NCI-H1694 treated with DMSO at 0.1 percent for 48 hours (cell line): Measurements from ENCODE around the gene WWOX.
"Not testable (repeated sequence)": the region's sequence is repeated elsewhere in the genome, so short reads cannot be mapped to it uniquely, and the experiment has no call there.

ENCODE experiments used
- DNase-seq: peaks from one replicate; lab custom pipeline; 2025; lab: John Stamatoyannopoulos, UW

The WWOX gene

DNA sequence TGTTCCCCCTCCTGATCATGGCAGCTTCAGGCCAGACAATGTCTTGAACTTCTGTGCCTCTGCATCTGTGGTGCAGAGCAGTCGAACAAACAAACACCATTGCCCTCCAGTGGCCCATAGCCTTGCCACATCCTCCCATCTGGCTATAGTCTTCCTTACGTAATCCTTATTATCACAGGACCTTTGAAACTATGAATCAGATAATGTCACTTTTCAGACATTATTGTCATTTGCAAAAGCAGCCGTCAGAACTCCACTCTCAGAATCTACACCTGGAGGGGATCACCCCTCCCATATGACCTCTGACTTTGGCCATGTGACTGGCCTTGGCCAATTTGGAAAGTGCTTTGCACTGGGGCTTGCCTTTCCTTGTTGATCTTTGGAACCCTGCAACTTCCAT is 1113.8 kb downstream of the WWOX start:
- DNase-seq: no peak

DNA sequence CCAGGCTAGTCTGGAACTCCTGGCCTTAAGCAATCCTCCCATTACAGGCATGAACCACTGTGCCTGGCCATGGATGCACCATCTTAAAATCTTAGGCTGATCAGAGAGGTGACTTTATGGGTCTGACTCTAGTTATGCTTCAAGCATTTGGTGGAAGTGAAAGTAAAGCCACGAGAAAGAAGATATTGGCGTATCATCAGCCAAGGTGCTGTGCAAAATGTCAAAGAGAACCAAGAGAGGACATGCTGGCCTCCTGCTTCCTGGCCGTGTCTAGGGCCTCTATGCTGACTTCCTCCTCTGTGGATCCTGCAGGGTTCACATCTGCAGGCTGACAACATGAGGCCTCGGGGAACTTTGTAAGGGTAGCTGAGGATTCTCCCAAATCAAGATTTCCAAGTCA is 1115.8 kb downstream of the WWOX start:
- no peak for DNase-seq

DNA sequence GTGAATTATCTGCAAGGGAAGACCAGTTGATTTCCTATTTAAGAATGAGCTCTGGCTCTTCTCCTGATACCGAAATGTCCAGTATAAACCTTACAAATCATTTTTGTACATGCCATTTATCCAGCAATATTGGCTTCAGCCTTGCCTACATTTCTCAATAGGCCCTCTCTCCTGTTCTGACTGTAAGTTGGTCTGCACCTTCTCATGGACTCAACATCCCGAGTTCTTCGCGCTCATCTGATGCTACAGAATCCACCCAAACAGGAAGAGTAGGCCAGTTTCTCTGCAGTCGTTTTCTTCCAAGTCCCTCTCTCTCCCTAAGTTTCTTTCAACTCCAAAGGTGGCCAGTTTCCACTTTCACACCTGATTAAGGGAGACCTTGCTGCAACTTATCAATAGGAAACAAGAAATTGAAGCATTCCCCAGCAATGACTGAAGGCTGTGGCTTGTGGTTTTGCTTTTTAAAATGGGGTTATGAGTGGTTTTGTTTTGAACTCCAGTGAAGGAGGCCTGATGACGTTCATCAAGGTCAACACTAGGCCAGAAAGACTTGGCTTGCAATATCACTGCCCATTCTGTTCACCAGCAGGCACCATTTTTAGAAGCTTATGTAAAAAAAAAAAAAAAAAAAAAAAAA is 1118.0 kb downstream of the WWOX start:
- no peak for DNase-seq

DNA sequence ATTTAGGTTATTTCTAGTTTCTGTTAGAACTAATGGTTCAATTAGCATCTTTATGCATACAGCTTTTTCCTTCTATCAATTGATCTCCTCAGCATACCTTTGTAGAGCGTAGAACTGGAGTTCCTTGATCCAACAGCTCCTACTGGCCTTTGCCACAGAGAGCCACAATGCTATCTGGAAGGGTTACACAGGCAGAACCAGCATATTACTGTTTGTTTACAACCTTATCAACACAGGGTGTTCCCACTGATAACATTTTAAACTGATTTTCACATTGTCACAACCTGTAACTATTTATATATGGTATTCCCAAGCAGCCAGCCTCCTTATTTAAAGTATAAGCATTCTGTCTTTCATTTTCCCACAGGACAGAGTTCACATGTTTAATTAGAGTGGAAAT is 1118.9 kb downstream of the WWOX start:
- no peak for DNase-seq

DNA sequence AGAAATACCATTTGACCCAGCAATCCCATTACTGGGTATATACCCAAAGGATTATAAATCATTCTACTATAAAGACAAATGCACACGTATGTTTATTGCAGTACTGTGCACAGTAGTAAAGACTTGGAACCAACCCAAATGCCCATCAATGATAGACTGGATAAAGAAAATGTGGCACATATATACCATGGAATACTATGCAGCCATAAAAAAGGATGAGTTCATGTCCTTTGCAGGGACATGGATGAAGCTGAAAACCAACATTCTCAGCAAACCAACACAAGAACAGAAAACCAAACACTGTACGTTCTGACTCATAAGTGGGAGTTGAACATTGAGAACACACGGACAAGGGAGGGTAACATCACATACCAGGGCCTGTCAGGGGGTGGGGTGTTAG is 1126.5 kb downstream of the WWOX start:
- DNase-seq: not testable (repeated sequence)

DNA sequence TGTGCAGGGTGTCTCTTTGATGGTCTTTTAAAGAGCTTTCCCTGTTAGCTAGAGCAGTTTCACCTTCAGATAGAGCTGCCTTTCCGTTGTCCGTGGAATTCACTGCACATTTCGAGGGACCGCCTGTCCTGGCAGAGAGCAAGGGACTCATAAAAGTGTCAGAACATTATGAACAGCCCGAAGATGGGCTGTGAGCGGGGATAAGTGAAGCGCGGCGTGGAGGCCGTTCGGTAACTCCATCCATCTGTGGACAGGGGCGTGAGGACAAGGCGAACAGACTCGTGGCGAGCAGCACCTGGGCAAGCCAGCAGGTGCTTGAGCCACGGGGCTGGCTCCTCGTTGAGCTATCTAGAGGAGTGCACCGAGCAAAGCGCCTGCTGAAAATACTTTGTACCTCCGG is 1129.9 kb downstream of the WWOX start:
- DNase-seq: no peak

DNA sequence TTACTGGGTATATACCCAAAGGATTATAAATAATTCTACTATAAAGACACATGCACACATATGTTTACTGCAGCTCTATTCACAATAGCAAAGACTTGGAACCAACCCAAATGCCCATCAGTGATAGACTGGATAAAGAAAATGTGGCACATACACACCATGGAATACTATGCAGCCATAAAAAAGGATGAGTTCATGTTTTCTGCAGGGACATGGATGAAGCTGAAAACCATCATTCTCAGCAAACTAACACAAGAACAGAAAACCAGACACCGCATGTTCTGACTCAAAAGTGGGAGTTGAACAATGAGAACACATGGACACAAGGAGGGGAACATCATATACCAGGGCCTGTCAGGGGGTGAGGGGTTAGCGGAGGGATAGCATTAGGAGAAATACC is 1146.2 kb downstream of the WWOX start:
- not testable (repeated sequence) for DNase-seq

DNA sequence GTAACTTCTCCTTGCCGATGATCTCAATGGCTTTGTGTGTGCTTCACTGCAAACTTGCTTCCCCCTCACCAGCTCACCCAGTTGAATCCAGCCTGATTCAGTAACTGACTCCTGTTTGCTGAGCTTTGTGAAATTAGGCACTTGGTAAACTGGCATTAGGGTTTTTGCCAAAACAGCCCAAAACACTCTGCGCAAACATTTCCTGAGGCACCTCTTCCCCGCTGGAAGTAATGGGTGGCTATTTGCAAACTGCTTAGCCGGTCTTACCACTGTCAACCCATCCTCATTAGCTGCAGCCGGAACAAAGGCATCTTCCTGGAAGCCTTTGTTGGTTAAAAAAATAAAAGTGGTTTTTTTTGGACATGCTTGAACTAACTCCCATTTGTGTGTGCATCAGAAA is 1147.9 kb downstream of the WWOX start:
- no peak for DNase-seq

DNA sequence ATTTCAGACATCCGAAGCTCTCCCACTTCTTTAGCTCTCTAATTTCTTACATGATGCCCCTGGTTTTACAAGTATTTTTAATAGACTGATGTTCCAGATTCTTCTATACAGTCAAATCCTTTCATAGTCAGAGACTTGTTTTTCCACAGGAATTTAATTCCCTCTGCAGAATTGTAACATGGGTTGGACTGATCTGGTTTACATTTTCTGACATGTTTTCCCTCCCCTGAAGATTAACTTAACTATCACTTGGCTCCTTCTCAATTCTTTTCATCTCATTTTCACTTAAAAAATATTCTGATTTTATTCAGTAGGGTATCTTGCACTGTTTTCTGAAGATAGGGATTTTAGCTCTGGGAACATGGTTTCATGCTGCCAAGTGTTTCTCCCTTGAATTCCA is 1148.9 kb downstream of the WWOX start:
- no peak for DNase-seq

DNA sequence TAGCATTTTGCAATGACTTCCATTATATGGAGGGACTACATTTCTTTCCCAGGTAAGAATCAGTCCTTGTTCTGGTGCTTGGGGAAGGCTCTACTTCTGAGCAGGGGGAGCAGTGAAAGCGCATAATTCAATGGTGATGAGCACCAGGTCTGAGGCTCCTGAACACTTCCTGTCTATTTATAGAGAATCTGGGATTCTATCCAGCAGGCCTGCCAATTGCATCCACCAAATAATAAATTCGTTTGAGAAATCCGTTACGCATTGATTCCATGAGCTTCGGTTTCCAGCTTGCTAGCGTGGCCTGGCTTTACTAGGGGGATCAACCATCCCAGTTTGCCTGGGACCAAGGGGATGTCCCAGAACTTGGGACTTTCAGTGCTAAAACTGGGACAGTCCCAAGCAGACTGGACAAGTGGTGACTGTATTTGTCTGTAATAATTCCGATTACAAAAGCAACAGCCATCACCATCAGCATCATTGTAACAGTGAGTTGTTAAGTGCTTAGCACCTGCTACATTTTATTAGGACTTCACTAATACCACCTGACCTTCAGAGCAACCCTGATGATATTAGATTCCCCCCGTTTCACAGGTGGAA is 1151.1 kb downstream of the WWOX start:
- DNase-seq: no peak

DNA sequence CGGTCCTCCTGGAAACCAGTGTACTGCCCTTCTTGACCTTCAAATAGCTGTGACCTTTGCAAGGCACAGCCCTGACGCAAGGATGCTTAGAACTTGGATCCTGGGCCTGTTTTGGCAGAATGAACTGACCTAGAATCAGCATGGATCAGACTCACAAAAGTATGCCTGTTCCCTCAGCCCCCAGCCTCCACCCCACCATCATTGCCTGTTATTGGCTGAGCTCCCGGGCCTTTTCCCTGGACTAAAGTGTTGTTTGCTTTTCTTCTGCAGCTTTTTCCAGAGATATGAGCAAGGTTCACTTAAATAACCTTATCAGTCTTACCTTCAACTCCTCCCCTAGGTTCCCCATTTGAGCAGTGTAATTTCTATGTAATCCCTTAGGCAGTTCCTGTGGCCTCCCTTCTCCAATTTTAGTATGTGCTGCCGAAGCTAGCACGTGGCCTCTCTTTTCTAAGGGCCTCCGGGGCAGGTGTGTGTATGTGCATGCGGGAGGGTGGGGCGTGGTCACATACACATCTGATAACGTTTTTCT is 1153.7 kb downstream of the WWOX start:
- no peak for DNase-seq

DNA sequence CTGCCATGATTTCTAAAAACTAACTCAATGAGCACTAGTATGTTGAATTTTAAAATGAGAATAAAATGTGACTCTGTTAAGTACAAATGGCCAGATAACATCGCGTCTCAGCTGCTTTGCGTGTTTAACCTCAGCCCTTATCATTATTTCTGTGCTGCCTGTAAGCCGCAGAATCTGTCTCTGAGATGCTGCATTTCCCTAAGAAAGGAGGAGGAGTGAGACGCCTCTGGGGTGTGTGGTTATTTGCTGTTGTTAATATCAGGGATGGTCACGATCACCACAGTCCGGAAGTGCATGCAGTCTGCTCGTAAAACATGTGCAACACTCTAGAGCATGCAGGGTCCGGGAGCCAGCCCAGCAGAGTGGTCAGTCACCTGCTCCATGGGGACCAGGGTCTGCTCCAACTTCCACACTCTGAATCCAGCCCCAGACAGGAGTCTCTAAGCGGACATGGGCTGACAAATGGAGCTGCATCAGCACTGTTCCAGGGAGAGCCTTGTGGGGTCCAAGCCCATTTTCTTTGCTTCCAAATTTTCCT is 1158.6 kb downstream of the WWOX start:
- DNase-seq: no peak

DNA sequence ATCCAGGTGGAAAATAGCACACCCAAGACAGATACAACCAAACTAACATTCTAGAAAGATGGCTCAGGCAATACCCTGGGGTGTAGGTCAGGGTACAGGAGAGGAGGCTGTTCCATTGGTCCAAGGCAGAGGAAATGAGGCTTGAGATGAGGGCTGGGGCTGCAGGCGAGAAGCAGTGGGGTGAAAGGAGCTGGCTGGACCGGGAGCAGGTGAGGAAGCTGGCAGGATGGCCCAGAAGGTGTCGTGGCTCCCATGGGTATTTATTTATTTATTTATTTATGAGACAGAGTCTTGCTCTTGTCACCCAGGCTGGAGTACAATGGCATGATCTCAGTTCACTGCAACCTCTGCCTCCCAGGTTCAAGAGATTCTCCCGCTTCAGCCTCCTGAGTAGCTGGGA is 1161.4 kb downstream of the WWOX start:
- not testable (repeated sequence) for DNase-seq

DNA sequence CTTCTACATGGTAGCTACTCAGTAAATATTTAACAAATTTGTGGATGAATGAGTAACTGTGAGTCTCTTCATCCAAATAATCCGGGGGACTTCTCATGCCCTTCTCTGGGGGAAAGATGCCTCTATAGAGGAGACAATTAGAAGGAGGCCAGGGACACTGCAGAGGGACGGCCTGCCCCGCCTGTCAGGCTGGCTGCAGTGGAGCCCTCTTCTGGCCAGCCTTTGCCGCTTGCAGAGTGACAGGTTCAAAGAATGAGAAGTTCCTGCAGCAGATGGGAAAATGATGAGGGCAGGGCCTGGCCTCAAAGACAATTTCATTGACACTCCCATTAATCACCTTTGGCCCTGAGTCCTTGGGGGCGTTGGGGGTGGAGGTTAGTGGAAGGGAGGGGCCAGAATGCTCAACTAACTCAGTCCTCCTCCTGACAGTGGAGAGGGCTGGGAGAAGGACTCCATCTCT is 1162.1 kb downstream of the WWOX start:
- no peak for DNase-seq

DNA sequence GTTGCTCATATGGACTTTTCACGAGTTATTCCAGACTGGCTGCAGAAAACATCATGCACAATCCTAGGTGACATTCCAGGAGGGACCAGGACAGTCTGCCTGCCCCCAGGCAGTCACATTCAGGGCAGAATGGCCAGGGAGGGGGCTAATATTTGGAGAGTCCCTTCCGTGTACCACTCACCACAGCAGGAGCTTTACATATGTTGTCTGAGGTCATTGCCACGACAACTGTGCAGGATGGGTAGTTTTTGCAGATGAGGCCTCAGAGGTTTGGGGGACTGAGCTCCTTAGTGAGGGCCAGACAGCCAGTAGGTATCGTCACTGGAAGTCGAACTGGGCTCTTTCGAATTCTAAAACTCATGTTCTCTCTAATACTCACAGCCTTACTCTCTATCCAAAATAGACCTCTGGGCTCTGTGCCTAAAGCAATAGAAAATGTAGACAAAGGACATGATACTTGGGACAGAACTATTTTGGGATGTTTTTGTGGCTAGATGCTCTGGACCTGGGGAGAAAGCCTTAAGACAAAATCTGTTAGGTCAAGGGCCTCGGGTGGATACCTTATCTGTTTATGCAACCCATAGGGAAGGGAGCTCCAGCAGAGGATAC is 1162.6 kb downstream of the WWOX start:
- no peak for DNase-seq
